ENCODE results near the gene PDE10A.

Gene PDE10A

DNA sequence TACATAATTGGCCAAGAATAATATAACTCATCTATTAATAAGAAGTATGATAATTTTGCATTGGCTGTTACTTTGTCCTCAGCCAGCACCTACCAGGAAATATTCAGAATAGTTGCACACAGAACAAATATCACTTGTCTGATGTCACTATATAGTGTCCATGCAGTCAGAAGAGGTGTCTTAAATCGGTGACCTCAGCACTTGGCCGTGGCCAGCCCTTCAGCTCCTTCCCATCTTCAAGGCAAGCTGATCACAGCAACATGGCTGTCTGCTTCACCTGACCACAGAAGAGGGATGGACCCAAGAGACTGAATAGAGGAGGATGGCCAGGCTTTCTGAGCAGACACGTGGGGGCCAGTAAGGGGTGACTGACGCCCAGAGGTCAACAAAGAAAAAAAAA is 22.2 kb downstream of the PDE10A start:
- Histone ChIP-seq H2BK5ac (ENCODE audit: low read depth, low read length, poor library complexity, severe bottlenecking) (no peak overlapping the region), H3K4me1 (ENCODE audit: control insufficient read depth, insufficient read depth, low read depth, low read length) (peaks cover 12% of the 10 kb centered on the region), H4K91ac (ENCODE audit: low read length) (no peak overlapping the region), H3K14ac (ENCODE audit: low read length in 2 of 2) (no peak overlapping the region), H3K23ac (ENCODE audit: low read length in 2 of 2) (no peak overlapping the region), H2BK12ac (ENCODE audit: low read length in 2 of 2) (no peak overlapping the region), H3K18ac (ENCODE audit: low read depth in 1 of 2, low read length in 2 of 2) (no peak overlapping the region), H3K79me1 (replicated peaks; ENCODE audit: low read length, poor library complexity, severe bottlenecking) (peaks cover 35% of the 10 kb centered on the region), H3K27ac (ENCODE audit: low read length, poor library complexity, severe bottlenecking) (no peak overlapping the region), H3K36me3 (ENCODE audit: control insufficient read depth in 1 of 2, insufficient read depth in 2 of 2, low read depth in 1 of 2, low read length in 2 of 2) (no peaks in the 10 kb centered on the region), H2AK5ac (ENCODE audit: low read length, severe bottlenecking) (peak overlapping the region; percentile 39), H3K4me2 (ENCODE audit: low read length, poor library complexity, severe bottlenecking) (no peak overlapping the region), H3K9me3 (ENCODE audit: control insufficient read depth, low read length) (no peaks in the 10 kb centered on the region), H3K27me3 (ENCODE audit: control insufficient read depth in 1 of 2, insufficient read depth in 1 of 2, low read length in 2 of 2) (peaks cover 0 to 3% of the 10 kb centered on the region in 2 experiments), H4K8ac (ENCODE audit: low read length) (no peak overlapping the region), H2BK120ac (ENCODE audit: low read depth, low read length) (no peak overlapping the region), H2AFZ (ENCODE audit: low read depth, low read length) (no peak overlapping the region), H2BK15ac (ENCODE audit: low read depth, poor library complexity, severe bottlenecking) (no peak overlapping the region), H3K4me3 (ENCODE audit: insufficient read depth in 1 of 2, low read depth in 1 of 2, low read length in 2 of 2) (no peak overlapping the region), H3K9ac (ENCODE audit: low read length) (no peak overlapping the region), H3K4ac (ENCODE audit: low read depth in 1 of 2, low read length in 2 of 2) (no peak overlapping the region)
- no peak for DNase-seq
- WGBS = 42% methylated on average over 3 of the region's 4 CpGs

DNA sequence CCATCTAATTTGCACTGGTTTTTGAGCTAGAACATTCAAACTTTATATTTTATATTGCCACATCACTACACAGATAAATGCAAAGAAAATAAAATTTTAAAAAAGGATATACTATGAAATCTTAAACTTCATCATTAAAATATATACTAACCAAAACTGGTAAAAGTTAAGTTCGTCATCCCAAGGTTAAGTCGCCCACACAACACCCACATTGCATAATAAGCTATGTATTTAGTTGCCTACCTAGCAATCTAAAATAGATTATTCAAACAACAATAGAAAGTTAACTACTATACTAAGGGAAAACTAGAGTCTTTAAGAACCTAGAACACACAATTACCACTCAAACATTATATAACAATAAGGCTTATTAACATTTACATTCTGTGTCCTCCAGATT is 24.5 kb downstream of the PDE10A start:
- Histone ChIP-seq H3K4me2 (ENCODE audit: low read length, poor library complexity, severe bottlenecking) (no peak overlapping the region), H3K4me3 (ENCODE audit: insufficient read depth in 1 of 2, low read depth in 1 of 2, low read length in 2 of 2) (no peak overlapping the region), H2BK5ac (ENCODE audit: low read depth, low read length, poor library complexity, severe bottlenecking) (no peak overlapping the region), H2BK15ac (ENCODE audit: low read depth, poor library complexity, severe bottlenecking) (no peak overlapping the region), H2BK12ac (ENCODE audit: low read length in 2 of 2) (no peak overlapping the region), H3K27ac (ENCODE audit: low read length, poor library complexity, severe bottlenecking) (no peak overlapping the region), H3K9ac (ENCODE audit: low read length) (no peak overlapping the region), H3K23ac (ENCODE audit: low read length in 2 of 2) (no peak overlapping the region), H2AK5ac (ENCODE audit: low read length, severe bottlenecking) (no peak overlapping the region), H3K9me3 (ENCODE audit: control insufficient read depth, low read length) (no peaks in the 10 kb centered on the region), H4K91ac (ENCODE audit: low read length) (no peak overlapping the region), H3K4ac (ENCODE audit: low read depth in 1 of 2, low read length in 2 of 2) (no peak overlapping the region), H3K36me3 (ENCODE audit: control insufficient read depth in 1 of 2, insufficient read depth in 2 of 2, low read depth in 1 of 2, low read length in 2 of 2) (no peaks in the 10 kb centered on the region), H3K27me3 (ENCODE audit: control insufficient read depth in 1 of 2, insufficient read depth in 1 of 2, low read length in 2 of 2) (peaks cover 0 to 3% of the 10 kb centered on the region in 2 experiments), H3K18ac (ENCODE audit: low read depth in 1 of 2, low read length in 2 of 2) (no peak overlapping the region), H3K79me1 (replicated peaks; ENCODE audit: low read length, poor library complexity, severe bottlenecking) (peaks cover 29% of the 10 kb centered on the region), H4K8ac (ENCODE audit: low read length) (no peak overlapping the region), H3K14ac (ENCODE audit: low read length in 2 of 2) (no peak overlapping the region), H2BK120ac (ENCODE audit: low read depth, low read length) (no peak overlapping the region), H2AFZ (ENCODE audit: low read depth, low read length) (no peak overlapping the region), H3K4me1 (ENCODE audit: control insufficient read depth, insufficient read depth, low read depth, low read length) (peaks cover 14% of the 10 kb centered on the region)
- DNase-seq = no peak
- no CpG with 5 or more reads among the region's 2 CpGs for WGBS

DNA sequence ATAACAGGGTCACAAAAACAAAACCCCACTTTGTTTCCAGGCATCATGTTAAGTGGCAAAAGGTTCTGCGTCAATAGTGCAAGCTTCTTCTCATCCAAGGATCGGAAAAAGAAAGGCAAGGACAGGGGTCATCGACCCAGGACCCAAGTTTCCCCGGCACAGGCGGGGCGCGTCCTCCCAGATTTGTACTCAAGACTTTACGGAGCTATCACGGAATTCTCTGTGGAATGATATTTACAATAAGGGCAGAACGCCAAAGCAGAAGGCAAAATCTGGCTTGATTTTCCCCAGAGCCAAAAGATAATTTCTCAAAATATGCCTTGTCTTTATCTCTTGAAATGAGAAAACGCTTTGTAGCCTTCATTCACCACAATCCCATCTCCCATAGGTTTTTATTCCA is 25.5 kb downstream of the PDE10A start:
- Histone ChIP-seq H2BK120ac (ENCODE audit: low read depth, low read length) (no peak overlapping the region), H2AK5ac (ENCODE audit: low read length, severe bottlenecking) (peak overlapping the region; percentile 36), H3K23ac (ENCODE audit: low read length in 2 of 2) (no peak overlapping the region), H3K18ac (ENCODE audit: low read depth in 1 of 2, low read length in 2 of 2) (peak overlapping the region in 1 of 2 experiments; percentile 24), H3K4me3 (ENCODE audit: insufficient read depth in 1 of 2, low read depth in 1 of 2, low read length in 2 of 2) (no peak overlapping the region), H3K9ac (ENCODE audit: low read length) (no peak overlapping the region), H2BK12ac (ENCODE audit: low read length in 2 of 2) (no peak overlapping the region), H3K27me3 (ENCODE audit: control insufficient read depth in 1 of 2, insufficient read depth in 1 of 2, low read length in 2 of 2) (peaks cover 0 to 3% of the 10 kb centered on the region in 2 experiments), H4K8ac (ENCODE audit: low read length) (no peak overlapping the region), H3K79me1 (replicated peaks; ENCODE audit: low read length, poor library complexity, severe bottlenecking) (peaks cover 24% of the 10 kb centered on the region), H4K91ac (ENCODE audit: low read length) (no peak overlapping the region), H3K36me3 (ENCODE audit: control insufficient read depth in 1 of 2, insufficient read depth in 2 of 2, low read depth in 1 of 2, low read length in 2 of 2) (no peaks in the 10 kb centered on the region), H3K4me2 (ENCODE audit: low read length, poor library complexity, severe bottlenecking) (no peak overlapping the region), H3K4me1 (ENCODE audit: control insufficient read depth, insufficient read depth, low read depth, low read length) (peaks cover 15% of the 10 kb centered on the region), H2AFZ (ENCODE audit: low read depth, low read length) (no peak overlapping the region), H2BK5ac (ENCODE audit: low read depth, low read length, poor library complexity, severe bottlenecking) (no peak overlapping the region), H3K14ac (ENCODE audit: low read length in 2 of 2) (no peak overlapping the region), H2BK15ac (ENCODE audit: low read depth, poor library complexity, severe bottlenecking) (no peak overlapping the region), H3K4ac (ENCODE audit: low read depth in 1 of 2, low read length in 2 of 2) (no peak overlapping the region), H3K9me3 (ENCODE audit: control insufficient read depth, low read length) (no peaks in the 10 kb centered on the region), H3K27ac (ENCODE audit: low read length, poor library complexity, severe bottlenecking) (no peak overlapping the region)
- 68% methylated on average over 11 of the region's 11 CpGs for WGBS
- no peak for DNase-seq

DNA sequence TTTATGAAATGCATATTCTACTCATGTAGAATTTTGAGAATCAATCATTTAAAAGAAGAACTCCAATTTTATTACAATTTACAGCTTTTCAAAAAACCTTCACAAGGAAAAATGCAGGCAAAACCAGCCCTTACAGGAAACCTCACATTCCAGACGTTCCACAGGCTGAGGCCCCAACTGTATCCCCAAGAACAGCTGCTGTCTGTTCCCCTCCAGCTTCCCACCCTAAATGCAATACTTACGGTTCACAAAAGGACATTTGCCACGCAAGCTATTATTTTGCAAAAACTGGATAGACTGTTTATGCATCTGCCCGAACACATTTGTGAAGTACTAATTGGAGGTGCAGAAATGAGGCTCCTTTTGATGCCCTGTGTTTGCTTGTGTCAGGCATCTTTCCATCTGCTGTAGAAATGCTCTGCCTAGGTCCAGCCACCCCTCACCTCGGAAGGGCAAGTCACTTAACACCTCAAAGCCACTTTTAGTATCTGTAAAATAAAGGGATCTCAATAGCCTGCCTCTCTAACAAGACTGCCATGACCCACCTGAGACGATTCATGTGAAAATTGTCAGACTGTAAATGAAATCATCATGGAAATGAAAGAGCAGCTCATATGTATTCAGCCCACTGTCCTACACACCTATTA is 26.5 kb downstream of the PDE10A start:
- peaks cover 15% of the 10 kb centered on the region for H3K4me1 ChIP-seq (ENCODE audit: control insufficient read depth, insufficient read depth, low read depth, low read length)
- H3K27me3 ChIP-seq (ENCODE audit: control insufficient read depth in 1 of 2, insufficient read depth in 1 of 2, low read length in 2 of 2) = peaks cover 0 to 3% of the 10 kb centered on the region in 2 experiments
- no peak overlapping the region for H4K91ac ChIP-seq (ENCODE audit: low read length)
- H2BK5ac ChIP-seq (ENCODE audit: low read depth, low read length, poor library complexity, severe bottlenecking) = peak overlapping the region; percentile 94
- no peak overlapping the region for H3K23ac ChIP-seq (ENCODE audit: low read length in 2 of 2)
- WGBS = 27% methylated on average over 5 of the region's 6 CpGs
- peak overlapping the region; percentile 49 for H3K4me2 ChIP-seq (ENCODE audit: low read length, poor library complexity, severe bottlenecking)
- H3K9ac ChIP-seq (ENCODE audit: low read length) = no peak overlapping the region
- H3K14ac ChIP-seq (ENCODE audit: low read length in 2 of 2) = no peak overlapping the region
- no peak overlapping the region for H2BK12ac ChIP-seq (ENCODE audit: low read length in 2 of 2)
- H4K8ac ChIP-seq (ENCODE audit: low read length) = no peak overlapping the region
- H3K27ac ChIP-seq (ENCODE audit: low read length, poor library complexity, severe bottlenecking) = peak overlapping the region; percentile 97
- no peak overlapping the region for H2BK15ac ChIP-seq (ENCODE audit: low read depth, poor library complexity, severe bottlenecking)
- peak; percentile 49 for DNase-seq
- no peak overlapping the region for H2BK120ac ChIP-seq (ENCODE audit: low read depth, low read length)
- H3K18ac ChIP-seq (ENCODE audit: low read depth in 1 of 2, low read length in 2 of 2) = peak overlapping the region in 1 of 2 experiments; percentile 49
- H3K9me3 ChIP-seq (ENCODE audit: control insufficient read depth, low read length) = no peaks in the 10 kb centered on the region
- H2AFZ ChIP-seq (ENCODE audit: low read depth, low read length) = no peak overlapping the region
- no peaks in the 10 kb centered on the region for H3K36me3 ChIP-seq (ENCODE audit: control insufficient read depth in 1 of 2, insufficient read depth in 2 of 2, low read depth in 1 of 2, low read length in 2 of 2)
- H3K4me3 ChIP-seq (ENCODE audit: insufficient read depth in 1 of 2, low read depth in 1 of 2, low read length in 2 of 2) = no peak overlapping the region
- peak overlapping the region; percentile 91 for H2AK5ac ChIP-seq (ENCODE audit: low read length, severe bottlenecking)
- peaks cover 20% of the 10 kb centered on the region for H3K79me1 ChIP-seq (replicated peaks; ENCODE audit: low read length, poor library complexity, severe bottlenecking)
- H3K4ac ChIP-seq (ENCODE audit: low read depth in 1 of 2, low read length in 2 of 2) = no peak overlapping the region
